Activated T-cell treated with anti-CD3 and anti-CD28 coated beads for 48 hours (primary cell): ENCODE results near the gene TACR2.

Experiments
- DNase-seq: peaks from one replicate; pipeline ENCODE4 v3.0.0-alpha.2; 2020; ENCODE audit warnings: low read depth

TACR2 gene

DNA sequence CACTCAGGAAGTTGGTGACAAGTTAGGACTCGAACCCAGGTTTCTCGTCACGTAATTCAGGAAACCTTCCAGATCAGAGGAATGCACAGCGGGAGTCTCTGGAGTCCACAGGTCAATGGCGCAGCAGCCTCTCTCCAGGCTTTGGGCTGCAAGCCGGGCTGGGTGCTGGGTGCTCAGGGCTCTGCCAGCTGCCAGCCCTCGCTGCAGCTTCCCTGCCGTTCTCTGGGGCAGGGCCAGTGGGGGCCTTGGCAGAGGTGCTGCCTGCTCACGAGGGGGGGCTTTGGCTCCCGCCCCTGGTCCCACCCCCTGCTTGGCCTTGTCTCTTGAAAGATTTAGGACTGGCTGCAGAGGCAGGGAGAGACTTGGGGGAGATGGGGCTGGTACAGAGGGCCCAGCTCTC, at the start of gene TACR2:
Gene TACR2, minus strand, starts transcription at position 224 of the 400 bp plus-strand sequence. CDS start 595 bp downstream, outside the sequence.
- DNase-seq: no peak

DNA sequence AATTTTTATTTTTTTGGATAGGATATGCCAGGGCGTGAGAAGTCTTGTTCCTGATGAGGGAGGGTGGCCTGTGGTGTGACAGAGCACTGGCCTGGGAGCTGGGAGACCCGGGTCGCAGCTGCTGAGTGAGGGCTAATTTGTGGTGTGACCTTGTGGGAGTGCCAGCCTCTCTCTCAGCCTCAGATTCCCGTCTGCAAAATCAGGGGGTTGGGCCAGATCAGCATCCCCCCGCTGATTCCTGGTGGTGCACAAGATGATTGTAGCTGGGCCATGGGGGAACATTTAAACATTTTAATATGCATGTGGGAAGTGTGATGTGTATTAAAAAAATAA, 49.4 kb upstream of the TACR2 start:
- DNase-seq: no peak

DNA sequence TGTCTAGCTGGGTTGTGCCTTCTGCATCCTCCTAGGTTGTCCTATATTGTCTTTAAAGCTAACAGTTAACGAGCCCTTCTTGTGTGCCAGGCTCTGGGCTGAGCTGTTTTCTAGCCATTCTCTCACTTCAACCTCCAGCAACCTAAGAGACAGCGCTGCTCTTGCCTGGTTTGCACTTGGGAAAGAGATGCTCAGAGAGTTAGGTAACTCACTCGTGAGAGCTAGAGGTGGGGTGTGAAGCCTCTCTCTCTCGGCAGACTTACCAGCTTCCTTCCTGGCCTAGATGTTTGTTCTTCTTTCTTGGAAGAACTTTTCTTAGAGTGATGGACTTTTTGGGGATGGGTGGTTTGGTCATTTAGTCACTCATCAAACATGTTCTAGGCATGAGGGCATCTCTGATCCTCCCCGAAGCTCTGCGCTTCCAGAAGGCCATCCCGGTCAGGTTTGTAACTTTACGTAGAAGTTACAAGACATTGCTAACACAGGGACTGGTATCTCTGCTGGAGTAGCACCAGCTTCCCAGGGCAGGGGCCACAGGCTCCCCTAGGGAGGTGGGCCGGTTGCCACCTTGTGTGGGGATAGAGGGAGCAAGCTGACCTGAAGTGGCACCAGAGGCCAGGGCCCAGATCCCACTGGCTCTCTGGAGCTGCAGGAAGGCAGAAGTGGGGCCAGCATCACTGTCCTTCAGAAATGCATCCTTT, 48.9 kb upstream of the TACR2 start:
- DNase-seq: no peak

DNA sequence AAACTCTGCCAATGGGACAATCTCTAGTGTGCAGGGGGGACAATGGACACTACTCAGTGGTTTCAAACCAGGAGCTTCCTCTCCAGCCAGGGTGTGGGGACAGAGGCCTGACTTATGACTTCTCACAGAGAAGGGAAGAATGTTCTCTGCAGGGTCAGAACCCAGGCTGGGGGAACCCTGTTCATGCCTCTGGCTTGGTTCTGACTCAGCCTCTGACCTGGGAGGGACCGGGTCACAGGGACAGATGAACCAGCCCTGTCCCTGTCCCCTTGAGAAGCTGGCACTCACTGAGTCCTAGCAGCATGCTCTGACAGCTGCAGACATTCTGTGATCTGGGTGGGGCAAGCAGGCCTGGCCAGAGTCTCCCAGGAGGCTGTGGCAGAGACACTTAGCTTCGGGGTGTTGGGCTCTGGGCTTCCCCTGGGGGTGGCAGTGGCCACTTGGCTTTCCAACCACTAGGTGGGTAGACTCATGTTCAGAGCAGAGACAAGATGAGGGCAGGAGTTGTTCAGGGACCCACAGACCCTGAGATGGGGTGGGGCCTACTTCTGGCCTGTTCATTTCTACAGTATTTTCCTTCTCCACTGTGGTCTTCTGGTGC, 48.2 kb upstream of the TACR2 start:
- no peak for DNase-seq

DNA sequence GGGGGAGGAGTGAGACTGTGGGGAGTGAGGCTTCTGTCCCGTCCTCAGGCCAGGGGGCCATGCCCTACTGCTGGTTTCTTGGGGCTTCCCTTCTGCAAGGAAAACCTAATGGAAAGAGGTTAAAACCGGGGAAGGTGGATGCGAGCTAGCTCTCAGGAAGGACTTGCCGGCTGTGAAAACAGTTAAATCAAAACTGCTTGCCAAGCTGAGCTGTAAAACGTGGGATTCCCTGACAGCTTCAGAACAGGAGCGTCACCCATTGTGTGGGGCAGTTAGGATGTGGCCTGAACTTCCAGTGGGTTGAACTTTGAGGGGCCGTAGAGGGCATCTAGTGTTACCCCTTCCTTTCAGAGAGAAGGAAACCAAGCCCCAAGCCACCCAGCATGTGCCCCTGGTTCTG, 47.7 kb upstream of the TACR2 start:
- no peak for DNase-seq

DNA sequence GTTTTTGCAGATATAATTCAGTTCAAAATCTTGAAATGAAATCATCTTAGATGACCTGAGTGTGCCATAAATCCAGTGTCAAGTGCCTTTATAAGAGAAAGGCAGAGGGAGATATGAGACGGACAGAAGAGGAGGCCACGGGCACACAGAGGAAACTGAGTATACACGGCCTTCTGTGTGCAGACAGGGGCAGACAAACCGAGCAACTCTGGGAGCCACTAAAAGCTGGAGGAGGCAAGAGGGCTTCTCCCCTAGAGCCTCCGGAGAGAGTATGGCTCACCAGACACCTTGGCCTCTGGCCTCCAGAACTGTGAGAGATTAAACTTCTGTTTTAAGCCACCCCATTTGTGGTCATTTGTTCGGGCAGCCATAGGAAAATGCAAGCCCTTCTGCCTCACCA, 47.2 kb upstream of the TACR2 start:
- DNase-seq: no peak

DNA sequence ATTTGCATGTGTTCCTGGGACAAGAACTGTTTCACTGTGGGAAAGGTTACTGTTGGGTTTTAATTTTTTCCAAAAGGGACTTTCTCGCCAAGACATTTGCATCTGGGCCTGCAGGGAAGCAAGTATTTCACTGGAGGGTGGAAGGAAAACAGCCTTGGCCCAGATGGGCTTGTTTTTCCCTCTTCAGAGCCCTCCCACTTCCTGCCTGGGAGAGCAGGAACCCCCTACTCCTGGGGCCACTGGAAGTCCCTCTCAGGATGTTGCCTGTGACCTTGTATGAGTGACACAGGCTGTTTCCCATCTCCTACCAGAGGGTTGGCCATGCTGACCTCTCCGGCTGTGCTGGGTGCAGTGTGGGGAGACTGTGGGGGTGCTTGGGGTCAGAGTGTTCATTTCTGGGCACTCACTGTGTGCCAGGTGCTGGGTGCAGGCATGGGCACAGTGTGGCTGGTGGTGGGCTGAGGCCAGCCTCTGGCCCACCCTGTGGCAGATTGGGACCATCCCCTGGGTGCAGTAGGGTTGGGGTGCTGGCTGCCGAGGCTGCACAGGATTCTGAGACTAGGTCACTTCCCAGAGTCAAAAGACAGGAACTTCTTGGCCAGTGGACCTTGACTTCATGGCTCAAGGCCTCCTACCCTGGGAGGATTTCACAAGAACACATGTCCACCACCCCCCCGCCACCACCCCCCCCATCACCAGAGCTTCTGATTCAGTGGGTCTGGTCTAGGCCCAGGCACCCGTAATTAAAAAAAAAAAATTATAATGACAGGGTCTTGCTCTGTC, 44.7 kb upstream of the TACR2 start:
- no peak for DNase-seq

DNA sequence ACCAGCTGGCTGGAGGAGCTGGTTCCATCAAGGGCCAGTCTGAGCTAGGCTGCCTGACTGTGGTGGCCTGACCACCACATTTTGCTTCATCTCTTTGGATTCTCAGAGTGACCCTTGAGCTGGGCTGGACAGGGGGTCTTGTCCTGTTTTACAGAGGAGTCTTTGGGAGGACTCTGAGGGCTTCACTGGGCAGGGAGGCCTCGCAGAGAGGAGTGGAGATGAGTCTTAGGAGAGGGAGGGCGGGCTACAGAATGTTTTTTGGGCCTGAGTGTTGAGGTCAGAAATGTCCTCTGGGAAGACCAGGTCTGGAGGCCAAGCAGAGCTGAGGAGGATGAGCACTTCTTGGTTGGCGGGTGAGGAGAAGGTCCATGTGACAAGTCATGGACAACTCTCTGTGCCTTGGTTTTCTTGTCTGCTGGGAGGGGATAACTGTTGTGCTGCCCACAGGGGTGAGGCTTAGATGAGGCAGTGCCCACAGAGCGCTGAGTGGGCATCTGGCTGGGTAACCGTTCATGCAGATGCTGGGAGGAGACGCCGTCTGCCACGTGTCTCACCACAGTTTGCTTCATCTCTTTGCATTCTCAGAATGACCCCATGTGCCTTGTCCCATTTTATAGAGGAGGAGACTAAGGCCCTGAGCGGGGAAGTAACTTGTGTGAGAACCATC, 44.0 kb upstream of the TACR2 start:
- no peak for DNase-seq

DNA sequence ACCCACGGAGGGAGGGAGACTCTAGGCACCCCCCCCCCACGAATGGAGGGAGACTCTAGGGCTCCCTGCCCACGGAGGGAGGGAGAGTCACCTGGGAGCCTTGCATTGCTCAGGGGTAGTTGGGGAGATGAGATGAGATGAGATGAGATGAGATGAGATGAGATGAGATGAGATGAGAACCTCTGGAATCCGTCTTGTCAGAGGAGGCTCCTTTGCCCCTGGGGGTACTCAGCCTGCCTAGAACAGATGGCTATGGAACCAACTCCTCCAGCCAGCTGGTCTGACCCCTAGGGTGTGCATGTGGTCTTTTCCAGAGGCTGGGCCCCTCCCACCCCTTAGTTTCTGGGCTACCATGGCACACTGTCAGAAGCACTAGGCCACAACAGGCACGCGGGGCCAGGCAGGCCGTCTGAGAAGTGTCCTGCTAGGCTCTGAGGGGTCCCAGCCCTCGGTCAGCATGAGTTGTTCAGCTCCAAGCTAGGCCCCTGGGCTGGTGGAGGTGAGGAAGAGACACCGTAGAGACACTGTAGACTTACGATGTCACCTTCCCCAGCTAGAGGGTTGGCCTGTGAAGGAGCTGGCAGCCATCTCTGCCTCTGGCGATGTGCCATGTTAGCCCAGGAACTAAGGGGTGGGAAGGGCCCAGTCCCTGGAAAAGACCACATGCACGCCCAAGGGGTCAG, 43.3 kb upstream of the TACR2 start:
- DNase-seq: no peak

DNA sequence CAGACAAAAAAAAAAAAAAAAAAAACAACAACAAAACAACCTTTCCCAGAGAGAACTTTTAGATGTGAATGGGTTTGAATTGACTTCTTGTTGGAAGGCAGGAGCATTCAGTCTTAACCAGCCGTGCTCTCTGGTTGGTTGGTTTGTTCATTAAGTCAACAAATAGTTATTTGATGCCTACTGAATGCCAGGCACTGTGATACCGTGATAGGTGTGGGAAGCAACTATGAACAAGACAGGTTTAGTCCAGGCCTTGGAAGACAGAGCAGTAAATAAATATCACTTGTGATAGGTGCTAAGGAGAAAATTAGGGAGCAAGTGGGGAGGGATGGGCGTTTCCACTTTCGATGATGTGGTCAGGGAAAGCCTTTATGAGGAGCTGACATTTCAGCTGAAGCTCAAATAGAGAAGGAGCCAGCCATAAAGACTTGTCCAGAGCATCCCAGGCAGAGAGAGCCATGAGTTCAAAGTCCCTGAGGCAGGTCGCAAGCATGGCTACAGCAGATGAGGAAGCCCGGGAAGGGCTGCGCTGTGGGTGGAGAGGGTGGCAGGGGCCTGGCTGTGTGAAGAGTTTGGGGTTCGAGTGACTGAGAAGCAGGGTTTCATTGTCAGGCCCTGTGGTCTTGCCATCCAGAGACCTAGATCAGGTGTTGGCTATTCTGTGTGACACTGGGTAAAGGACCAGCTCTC, 42.5 kb upstream of the TACR2 start:
- DNase-seq: no peak

DNA sequence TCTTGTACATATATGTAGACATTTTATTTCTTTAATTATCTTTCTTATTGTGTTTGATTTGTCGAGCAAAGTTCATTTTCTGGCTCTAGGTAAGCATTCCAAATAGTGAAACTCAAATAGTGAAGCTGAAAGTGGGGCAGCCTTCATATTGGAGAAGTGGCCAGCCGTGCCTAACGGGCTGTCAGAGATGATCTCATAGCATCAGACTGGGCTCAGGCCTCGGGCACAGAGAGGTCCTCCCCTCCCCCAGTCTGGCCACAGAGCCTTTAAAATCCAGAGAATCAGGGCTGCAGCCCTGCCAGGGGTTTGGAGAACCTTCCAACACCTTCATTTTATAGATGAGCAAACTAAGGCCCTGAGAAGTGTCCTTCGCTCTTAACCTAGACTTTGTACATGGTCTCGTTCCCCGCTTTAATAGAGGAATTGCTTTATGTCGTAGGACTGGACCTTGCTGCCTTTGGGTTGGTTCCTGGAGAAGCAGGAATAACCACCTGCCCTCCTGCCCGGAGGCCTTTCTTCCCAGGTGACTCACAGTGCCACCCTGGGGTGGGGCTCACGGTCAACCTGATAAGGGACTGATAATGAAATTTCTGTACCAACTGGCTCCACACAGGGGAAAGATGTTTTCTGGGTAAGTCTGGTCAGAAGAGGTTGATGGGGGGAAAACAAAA, 41.8 kb upstream of the TACR2 start:
- no peak for DNase-seq

DNA sequence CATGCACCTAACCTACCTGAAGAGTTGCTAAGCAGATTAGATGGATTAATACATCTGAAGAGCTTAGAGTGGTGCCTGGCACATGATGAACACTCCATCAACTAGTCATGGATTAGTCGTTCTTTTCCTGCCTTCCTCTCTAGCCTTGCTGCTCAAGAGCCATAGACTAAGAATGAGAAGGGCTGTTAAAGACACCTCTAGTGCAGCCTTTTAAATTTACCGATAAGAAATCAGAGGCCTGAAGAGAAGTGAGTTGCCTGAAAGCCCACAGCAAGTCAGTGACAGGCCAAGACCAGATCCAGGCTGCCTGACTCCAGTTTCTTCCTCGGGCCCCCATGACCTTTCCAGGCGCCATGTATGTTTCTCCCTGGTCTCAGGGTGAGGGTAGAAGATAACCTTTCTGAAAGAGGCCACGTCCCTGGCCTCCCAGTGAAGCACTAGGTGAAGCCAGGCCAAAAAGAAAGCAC, 41.1 kb upstream of the TACR2 start:
- DNase-seq: no peak

DNA sequence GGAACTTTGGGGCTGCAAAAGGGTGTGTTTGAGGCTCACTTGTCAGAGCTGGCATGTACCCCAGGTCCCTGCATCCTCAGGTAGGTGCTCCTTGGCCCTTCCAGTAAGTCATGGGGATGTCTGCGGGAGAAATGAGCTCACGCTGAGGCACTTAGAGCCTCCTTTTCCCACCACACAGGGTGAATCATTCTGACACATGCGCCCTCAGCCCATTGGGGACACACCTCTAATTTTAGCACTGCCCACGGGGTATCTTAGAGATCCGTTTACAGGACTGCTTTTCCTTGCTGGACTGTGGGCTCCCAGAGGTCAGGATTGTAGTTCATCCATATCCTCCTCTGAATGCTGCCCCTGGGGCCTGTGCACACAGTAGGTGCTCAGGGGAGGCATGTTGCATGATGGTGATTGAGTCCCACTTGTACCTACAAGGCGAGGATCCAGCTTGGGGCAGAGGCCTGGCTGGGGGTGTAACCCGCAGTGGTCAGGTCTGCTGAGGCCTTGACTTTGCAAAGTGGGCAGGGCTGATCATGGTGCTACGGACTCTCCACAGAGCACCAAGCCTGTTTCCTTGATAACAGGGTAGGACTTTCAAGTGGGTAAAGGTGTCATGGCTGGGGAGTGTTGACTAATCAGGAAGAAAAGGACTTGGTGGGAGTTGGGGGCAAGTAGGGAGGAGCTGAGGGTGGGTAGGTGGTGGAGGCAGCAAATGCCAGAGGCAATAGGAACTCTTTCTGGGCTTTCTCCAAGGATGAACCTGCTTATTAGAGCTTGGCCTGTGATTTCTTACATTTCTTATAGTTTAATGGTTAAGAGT, 40.4 kb upstream of the TACR2 start:
- DNase-seq: no peak

DNA sequence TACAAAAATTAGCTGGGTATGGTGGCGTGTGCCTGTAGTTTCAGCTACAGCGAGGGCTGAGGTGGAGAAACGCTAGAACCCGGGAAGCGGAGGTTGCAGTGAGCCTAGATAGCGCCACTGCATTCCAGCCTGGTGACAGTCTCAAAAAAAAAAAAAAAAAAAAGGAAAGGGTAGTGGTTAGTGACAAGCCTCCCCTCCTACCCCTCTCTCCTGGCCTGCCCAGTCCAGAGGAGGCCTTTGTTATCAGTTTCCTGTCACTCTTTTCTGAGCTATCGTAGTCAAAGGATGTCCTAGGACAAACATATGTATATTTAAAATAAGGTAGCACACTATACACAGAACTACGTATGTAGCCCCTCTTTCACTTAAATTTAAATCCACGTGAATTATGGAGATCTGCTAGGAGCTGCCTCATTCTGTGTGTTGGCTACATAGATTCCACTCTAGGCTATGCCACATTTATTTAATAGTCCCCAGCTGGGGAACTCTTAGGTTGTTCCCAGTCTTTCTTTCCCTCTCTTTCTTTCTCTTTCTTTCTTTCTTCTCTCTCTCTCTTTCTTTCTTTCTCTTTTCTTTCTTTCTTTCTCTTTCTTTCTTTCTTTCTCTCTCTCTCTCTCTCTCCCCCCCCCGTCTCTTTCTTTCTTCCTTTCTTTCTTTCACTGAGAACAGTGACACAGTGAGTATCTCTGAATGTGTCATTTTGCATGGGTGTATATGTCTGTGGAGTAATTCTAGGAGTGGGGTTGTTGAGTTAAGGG, 38.5 kb upstream of the TACR2 start:
- no peak for DNase-seq

DNA sequence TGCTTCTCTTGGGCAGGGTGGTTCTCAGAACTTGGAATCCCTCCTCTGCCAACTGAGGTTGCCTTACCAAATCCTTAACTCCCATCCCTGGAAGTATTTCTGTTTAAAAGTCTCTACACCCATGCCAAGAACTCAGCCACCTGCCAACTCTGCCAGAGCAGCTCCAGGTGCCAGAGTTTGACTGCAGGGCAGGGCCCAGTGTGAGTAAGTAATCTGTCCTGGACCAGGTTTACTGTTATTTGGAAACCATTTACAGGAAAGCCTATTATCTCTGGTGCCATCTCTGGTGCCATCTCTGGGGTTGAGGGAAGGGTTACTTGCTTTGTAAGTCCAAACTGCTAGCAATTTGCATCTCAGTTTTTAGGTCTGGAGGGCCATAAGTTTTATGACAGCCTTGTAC, 37.1 kb upstream of the TACR2 start:
- DNase-seq: no peak

DNA sequence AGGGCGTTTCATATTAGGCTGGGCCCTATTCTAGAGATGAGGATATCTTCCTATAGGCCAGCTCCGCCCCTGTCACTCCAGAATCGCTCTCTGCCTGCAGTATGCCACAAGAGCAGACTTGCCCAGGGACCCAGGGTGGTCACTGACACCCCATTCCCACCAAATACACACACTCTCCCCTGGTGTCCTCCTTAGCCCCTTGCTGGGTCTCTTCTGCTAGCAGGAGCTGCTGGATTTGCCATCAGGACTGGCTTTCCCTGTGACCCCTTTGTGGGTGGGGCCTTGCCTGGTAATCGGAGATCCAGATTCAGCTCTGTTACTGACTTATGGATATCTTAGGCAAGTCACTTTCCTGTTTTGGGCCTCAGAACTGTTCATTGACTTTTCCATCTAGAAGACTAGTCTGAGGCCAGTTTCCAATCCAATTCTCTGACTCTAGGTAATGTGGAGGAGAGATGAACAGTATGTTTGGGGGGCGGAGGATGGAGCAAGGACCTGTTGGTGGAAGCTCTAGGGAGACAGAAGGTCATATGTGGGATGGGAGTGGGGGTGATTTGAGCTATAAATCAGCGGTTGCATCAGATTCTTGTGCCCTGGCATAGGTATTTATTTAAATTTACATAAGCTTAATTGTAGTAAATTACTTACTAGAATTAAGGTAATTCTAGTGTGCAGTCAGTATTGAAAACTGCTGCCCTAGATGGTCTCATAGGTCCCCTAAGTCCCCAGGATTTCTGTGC, 36.1 kb upstream of the TACR2 start:
- no peak for DNase-seq

DNA sequence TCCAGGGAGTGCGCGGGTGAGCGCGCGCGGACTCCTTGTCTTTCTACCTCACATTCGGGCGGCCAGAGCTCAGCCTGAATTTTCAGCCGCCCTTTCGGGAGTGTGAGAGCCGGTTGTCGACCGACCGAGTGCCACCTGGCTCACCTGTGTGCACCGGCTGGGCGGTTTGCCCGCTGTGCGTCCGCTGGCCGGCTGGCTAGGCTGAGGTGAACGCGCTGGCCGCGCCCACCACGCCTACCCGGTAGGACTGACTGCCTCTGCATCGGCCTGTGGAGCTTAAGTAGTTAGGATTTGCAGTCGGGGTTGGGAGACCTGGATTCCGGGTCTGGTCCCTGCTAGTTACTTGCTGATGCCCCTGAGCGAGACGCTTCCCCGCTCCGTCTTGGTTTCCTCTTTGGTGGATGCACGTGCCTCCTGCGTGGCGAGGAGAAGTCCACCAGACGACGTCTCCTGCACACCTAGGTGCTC, 35.1 kb upstream of the TACR2 start:
- no peak for DNase-seq

DNA sequence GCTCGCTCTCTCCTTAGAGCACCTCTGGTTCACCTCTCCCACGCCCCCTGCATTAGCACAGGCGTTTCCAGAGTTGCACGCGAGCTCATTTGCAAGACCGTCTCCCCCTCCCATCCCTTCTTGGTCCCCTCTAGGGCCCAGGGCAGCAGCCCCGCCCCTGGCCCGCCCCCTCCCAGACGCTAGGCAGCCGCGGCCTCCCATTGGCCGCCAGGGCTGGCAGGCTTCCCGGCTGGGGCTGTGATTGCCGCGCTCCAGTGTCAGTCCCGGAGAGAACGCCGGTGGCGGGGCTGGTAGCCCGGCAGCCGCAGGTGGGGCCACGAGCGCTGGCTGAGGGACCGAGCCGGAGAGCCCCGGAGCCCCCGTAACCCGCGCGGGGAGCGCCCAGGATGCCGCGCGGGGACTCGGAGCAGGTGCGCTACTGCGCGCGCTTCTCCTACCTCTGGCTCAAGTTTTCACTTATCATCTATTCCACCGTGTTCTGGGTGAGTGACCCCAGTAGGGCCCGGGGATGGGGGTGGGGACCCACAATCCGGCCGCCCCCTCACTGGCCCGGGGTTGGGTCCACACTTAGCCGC, 34.6 kb upstream of the TACR2 start, which contains the start of gene TSPAN15:
Gene TSPAN15, plus strand, starts transcription at position 257 of the 575 bp plus-strand sequence. Its CDS starts 130 bp downstream, at position 387.
- DNase-seq: peak; percentile 78
